ENCODE measurements around the gene TPD52L1. TPM values are rescaled to one million over a fixed set of nuclear protein-coding genes. Genes with fewer than 3 reads are reported as not detected.
"Not testable (repeated sequence)": the region's sequence is repeated elsewhere in the genome, so short reads cannot be mapped to it uniquely, and the experiment has no call there.

The TPD52L1 gene
- total and polyA plus RNA-seq, 2 experiments from 2014 or later = 5.1 to 12.3 TPM

DNA sequence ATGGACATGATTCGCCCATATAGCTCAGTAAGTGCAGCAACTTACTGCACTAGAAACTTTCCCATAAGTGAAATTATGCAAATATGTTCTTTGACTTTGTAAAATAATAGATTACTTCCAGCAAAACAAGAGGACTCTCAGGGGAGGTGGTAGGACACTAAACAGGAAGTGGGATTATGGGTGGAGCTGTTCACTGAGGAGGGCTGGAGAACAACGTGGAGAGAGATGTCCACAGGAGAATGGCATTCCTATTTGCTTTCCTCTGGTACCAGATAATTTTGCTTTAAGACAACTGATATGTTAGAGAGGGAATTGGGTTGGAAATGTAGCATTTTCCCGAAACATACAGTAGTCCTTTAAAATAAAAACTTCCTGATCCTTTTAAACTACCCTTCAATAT, 3.7 kb downstream of the TPD52L1 start:
- DNase-seq = no peak
- Histone ChIP-seq H3K4me3 (no peak overlapping the region), H3K9ac (no peak overlapping the region), H3K9me3 (ENCODE audit: low read depth) (no peaks in the 10 kb centered on the region), H4K20me1 (ENCODE audit: insufficient read depth) (no peaks in the 10 kb centered on the region), H3F3A (ENCODE audit: insufficient read depth) (no peaks in the 10 kb centered on the region), H3K27me3 (replicated peaks; ENCODE audit: insufficient read depth) (no peaks in the 10 kb centered on the region), H2AFZ (no peak overlapping the region), H3K4me1 (ENCODE audit: insufficient read depth) (no peaks in the 10 kb centered on the region), H3K4me2 (ENCODE audit: unreplicated experiment) (no peak overlapping the region), H3K79me2 (ENCODE audit: insufficient read depth) (no peaks in the 10 kb centered on the region), H3K36me3 (ENCODE audit: low read depth) (no peaks in the 10 kb centered on the region), H3K9me2 (ENCODE audit: insufficient read depth) (no peaks in the 10 kb centered on the region), H3K27ac (no peak overlapping the region)
- TF ChIP-seq EZH2phosphoT487 (IDR thresholded peaks at IDR 0.05; ENCODE audit: insufficient read depth, low read depth) (no peak), EZH2 (IDR thresholded peaks at IDR 0.05; ENCODE audit: insufficient read depth, poor library complexity, severe bottlenecking) (no peak)
- in situ Hi-C loops (cut with MboI) = loop anchor here (10.0 to 25.0 kb wide), 2 partner anchors 138 to 605 kb away; no protein-coding TSS in a partner anchor
- WGBS, 2 experiments (ENCODE audit: low coverage in 1 of 2, low lambda C conversion rate in 2 of 2, missing lambda C conversion rate in 2 of 2) = 65 to 70% methylated on average over 3 of the region's 3 CpGs

DNA sequence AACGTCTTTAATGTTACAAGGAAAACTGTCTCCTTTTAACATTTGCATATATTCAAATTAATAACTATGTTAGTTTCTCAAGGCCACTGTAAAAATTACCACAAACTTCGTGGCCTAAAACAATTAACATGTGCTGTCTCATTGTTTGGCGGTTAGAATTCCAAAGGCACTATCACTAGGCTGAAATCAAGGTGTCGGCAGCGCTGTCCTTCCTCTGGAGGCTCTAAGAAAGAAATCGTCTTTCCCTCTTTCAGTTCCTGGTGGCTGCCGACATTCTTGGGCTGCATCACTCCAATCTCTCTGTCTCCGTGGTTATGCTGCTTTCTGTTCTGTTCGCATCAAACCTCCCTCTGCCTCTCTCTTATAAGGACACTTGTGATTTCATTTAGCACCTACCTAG, 4.2 kb downstream of the TPD52L1 start:
- H3K4me1 ChIP-seq (ENCODE audit: insufficient read depth) = no peaks in the 10 kb centered on the region
- no peak for TF ChIP-seq EZH2 (IDR thresholded peaks at IDR 0.05; ENCODE audit: insufficient read depth, poor library complexity, severe bottlenecking)
- TF ChIP-seq EZH2phosphoT487 (IDR thresholded peaks at IDR 0.05; ENCODE audit: insufficient read depth, low read depth) = no peak
- no peak for DNase-seq
- no peaks in the 10 kb centered on the region for H3K36me3 ChIP-seq (ENCODE audit: low read depth)
- H4K20me1 ChIP-seq (ENCODE audit: insufficient read depth) = no peaks in the 10 kb centered on the region
- no peak overlapping the region for H2AFZ ChIP-seq
- no peak overlapping the region for H3K4me3 ChIP-seq
- H3K4me2 ChIP-seq (ENCODE audit: unreplicated experiment) = no peak overlapping the region
- H3K27me3 ChIP-seq (replicated peaks; ENCODE audit: insufficient read depth) = no peaks in the 10 kb centered on the region
- H3K9me2 ChIP-seq (ENCODE audit: insufficient read depth) = no peaks in the 10 kb centered on the region
- no peaks in the 10 kb centered on the region for H3K9me3 ChIP-seq (ENCODE audit: low read depth)
- WGBS, 2 experiments (ENCODE audit: low coverage in 1 of 2, low lambda C conversion rate in 2 of 2, missing lambda C conversion rate in 2 of 2) = 82 to 83% methylated on average over 9 of the region's 9 CpGs
- H3K9ac ChIP-seq = no peak overlapping the region
- no peak overlapping the region for H3K27ac ChIP-seq
- H3F3A ChIP-seq (ENCODE audit: insufficient read depth) = no peaks in the 10 kb centered on the region
- no peaks in the 10 kb centered on the region for H3K79me2 ChIP-seq (ENCODE audit: insufficient read depth)
- in situ Hi-C loops (cut with MboI) = loop anchor here (10.0 to 25.0 kb wide), 2 partner anchors 137 to 605 kb away; no protein-coding TSS in a partner anchor

DNA sequence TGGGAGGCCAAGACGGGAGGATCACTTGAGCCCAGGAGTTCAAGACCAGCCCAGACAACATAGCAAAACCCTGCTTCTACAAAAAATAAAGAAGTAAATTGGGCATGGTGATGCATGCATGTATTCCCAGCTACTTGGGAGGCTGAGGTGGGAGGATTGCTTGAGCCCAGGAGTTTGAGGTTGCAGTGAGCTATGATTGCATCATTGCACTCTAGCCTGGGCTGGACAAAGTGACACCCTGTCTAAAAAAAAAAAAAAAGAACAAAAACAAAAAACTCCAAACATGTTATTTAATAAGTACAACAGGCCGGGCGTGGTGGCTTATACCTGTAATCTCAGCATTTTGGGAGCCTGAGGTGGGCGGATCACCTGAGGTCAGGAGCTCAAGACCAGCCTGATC, 9.8 kb downstream of the TPD52L1 start:
- peaks cover 11% of the 10 kb centered on the region for H3K4me1 ChIP-seq (ENCODE audit: insufficient read depth)
- H3K4me3 ChIP-seq; DNase-seq; H3K9me3 ChIP-seq (ENCODE audit: low read depth); H3K79me2 ChIP-seq (ENCODE audit: insufficient read depth); H3K27ac ChIP-seq; H3K9ac ChIP-seq; H3K36me3 ChIP-seq (ENCODE audit: low read depth); H4K20me1 ChIP-seq (ENCODE audit: insufficient read depth); H2AFZ ChIP-seq; H3K4me2 ChIP-seq (ENCODE audit: unreplicated experiment); H3K27me3 ChIP-seq (replicated peaks; ENCODE audit: insufficient read depth); H3F3A ChIP-seq (ENCODE audit: insufficient read depth); H3K9me2 ChIP-seq (ENCODE audit: insufficient read depth): not testable (repeated sequence)
- in situ Hi-C loops (cut with MboI) = loop anchor here (25.0 kb wide), 1 partner anchor 599 kb away; no protein-coding TSS in a partner anchor
- WGBS, 2 experiments (ENCODE audit: low coverage in 1 of 2, low lambda C conversion rate in 2 of 2, missing lambda C conversion rate in 2 of 2) = 96 to 97% methylated on average over 4 of the region's 4 CpGs

DNA sequence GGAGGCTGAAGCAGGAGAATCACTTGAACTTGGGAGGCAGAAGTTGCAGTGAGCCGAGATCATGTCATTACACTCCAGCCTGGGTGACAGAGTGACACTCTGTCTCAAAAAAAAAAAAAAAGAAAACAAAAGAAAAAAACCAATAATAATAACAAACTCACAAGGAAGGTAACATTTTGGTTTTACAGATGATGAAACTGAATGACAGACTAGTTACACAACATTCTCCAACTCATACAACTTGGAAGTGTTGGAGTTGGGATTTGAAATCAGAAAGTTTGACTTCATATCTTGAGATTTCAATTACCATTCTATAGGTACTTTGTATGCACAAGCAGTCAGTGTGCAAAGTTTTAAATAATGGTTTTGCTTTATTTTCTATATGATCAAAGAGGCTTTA, 10.2 kb downstream of the TPD52L1 start:
- H3K9ac ChIP-seq = no peak overlapping the region
- H3K4me1 ChIP-seq (ENCODE audit: insufficient read depth) = peaks cover 12% of the 10 kb centered on the region
- H3K9me3 ChIP-seq (ENCODE audit: low read depth) = no peaks in the 10 kb centered on the region
- no peak overlapping the region for H3K27ac ChIP-seq
- H2AFZ ChIP-seq = no peak overlapping the region
- in situ Hi-C loops (cut with MboI) = loop anchor here (25.0 kb wide), 1 partner anchor 598 kb away; no protein-coding TSS in a partner anchor
- H3K9me2 ChIP-seq (ENCODE audit: insufficient read depth) = no peaks in the 10 kb centered on the region
- 100% methylated on average over 1 of the region's 1 CpG for whole genome bisulfite sequencing, 2 experiments (ENCODE audit: low coverage in 1 of 2, low lambda C conversion rate in 2 of 2, missing lambda C conversion rate in 2 of 2)
- H3F3A ChIP-seq (ENCODE audit: insufficient read depth) = peaks cover 7% of the 10 kb centered on the region; the same call in 1 of the 2 replicates
- no peaks in the 10 kb centered on the region for H4K20me1 ChIP-seq (ENCODE audit: insufficient read depth)
- H3K4me2 ChIP-seq (ENCODE audit: unreplicated experiment) = no peak overlapping the region
- no peaks in the 10 kb centered on the region for H3K27me3 ChIP-seq (replicated peaks; ENCODE audit: insufficient read depth)
- no peak overlapping the region for H3K4me3 ChIP-seq
- no peak for TF ChIP-seq EZH2 (IDR thresholded peaks at IDR 0.05; ENCODE audit: insufficient read depth, poor library complexity, severe bottlenecking)
- no peak for TF ChIP-seq EZH2phosphoT487 (IDR thresholded peaks at IDR 0.05; ENCODE audit: insufficient read depth, low read depth)
- no peaks in the 10 kb centered on the region for H3K79me2 ChIP-seq (ENCODE audit: insufficient read depth)
- H3K36me3 ChIP-seq (ENCODE audit: low read depth) = no peaks in the 10 kb centered on the region
- DNase-seq = no peak

DNA sequence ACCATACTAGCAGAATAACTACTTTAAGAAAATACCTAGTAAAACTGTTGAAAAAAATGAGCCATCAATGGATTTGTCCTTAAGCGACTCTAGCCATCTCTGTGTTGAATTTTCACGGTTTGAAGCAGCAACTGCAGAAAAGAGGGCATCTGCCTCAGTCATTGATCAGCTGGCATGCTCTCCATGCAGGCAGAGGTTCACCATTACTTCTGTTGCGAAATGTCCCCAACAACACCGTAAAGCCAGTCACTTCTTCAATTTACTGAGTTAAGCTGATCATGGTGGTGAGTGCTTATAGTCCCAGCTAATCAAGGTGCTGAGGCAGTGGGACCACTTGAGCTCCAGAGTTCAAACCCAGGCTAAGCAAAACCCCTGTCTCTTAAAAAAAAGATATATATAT, 11.1 kb downstream of the TPD52L1 start:
- in situ Hi-C loops (cut with MboI) = loop anchor here (25.0 kb wide), 1 partner anchor 598 kb away; no protein-coding TSS in a partner anchor

More for the DNA sequence above, 11.1 kb downstream of the TPD52L1 start:
- Histone ChIP-seq H2AFZ (no peak overlapping the region), H4K20me1 (ENCODE audit: insufficient read depth) (no peaks in the 10 kb centered on the region), H3K4me1 (ENCODE audit: insufficient read depth) (peaks cover 21% of the 10 kb centered on the region), H3K4me3 (no peak overlapping the region), H3F3A (ENCODE audit: insufficient read depth) (peaks cover 13% of the 10 kb centered on the region; the same call in 1 of the 2 replicates), H3K4me2 (ENCODE audit: unreplicated experiment) (no peak overlapping the region), H3K27me3 (replicated peaks; ENCODE audit: insufficient read depth) (no peaks in the 10 kb centered on the region), H3K36me3 (ENCODE audit: low read depth) (no peaks in the 10 kb centered on the region), H3K79me2 (ENCODE audit: insufficient read depth) (no peaks in the 10 kb centered on the region), H3K9me2 (ENCODE audit: insufficient read depth) (no peaks in the 10 kb centered on the region), H3K27ac (no peak overlapping the region), H3K9me3 (ENCODE audit: low read depth) (no peaks in the 10 kb centered on the region), H3K9ac (no peak overlapping the region)
- DNase-seq = no peak
- TF ChIP-seq EZH2 (IDR thresholded peaks at IDR 0.05; ENCODE audit: insufficient read depth, poor library complexity, severe bottlenecking) (no peak), EZH2phosphoT487 (IDR thresholded peaks at IDR 0.05; ENCODE audit: insufficient read depth, low read depth) (no peak)
- WGBS, 2 experiments (ENCODE audit: low coverage in 1 of 2, low lambda C conversion rate in 2 of 2, missing lambda C conversion rate in 2 of 2) = 66% methylated on average over 4 of the region's 4 CpGs
